Chondrocyte (in vitro differentiated cells): ENCODE results near the gene ATP5PD. TPM values are rescaled to one million over a fixed set of nuclear protein-coding genes. Genes with fewer than 3 reads are reported as not detected.
"Not testable (repeated sequence)": the region's sequence is repeated elsewhere in the genome, so short reads cannot be mapped to it uniquely, and the experiment has no call there.

ENCODE experiments used
- DNase-seq: peaks from one replicate; pipeline ENCODE4 v3.0.0; 2021; ENCODE audit warnings: mixed read lengths, low spot score
- H3K27ac Mint-ChIP-seq: one replicate; pipeline ENCODE4 v1.8.0; 2021; ENCODE audit warnings: mild to moderate bottlenecking, moderate library complexity, mixed read lengths; ENCODE audit not compliant: unreplicated experiment
- H3K27me3 Mint-ChIP-seq: 2 replicates; pipeline ENCODE4 v1.8.0; 2021; ENCODE audit warnings: low read depth, mixed read lengths
- H3K36me3 Mint-ChIP-seq: 2 replicates; pipeline ENCODE4 v1.8.0; 2021; ENCODE audit warnings: low read depth, mixed read lengths
- H3K4me1 Mint-ChIP-seq: 2 replicates; pipeline ENCODE4 v1.8.0; 2021; ENCODE audit warnings: low read depth, mild to moderate bottlenecking, mixed read lengths
- H3K4me3 Mint-ChIP-seq: one replicate; pipeline ENCODE4 v1.8.0; 2021; ENCODE audit warnings: mild to moderate bottlenecking, moderate library complexity, mixed read lengths; ENCODE audit not compliant: unreplicated experiment
- H3K9me3 Mint-ChIP-seq: 2 replicates; pipeline ENCODE4 v1.8.0; 2021; ENCODE audit warnings: low read depth, mixed read lengths
- CTCF ChIP-seq: fragments of 200-600 bp; sonication (generic); IDR thresholded peaks from 2 replicates; pipeline ENCODE4 v1.5.0; 2021; ENCODE audit warnings: antibody characterized with exemption, mild to moderate bottlenecking, moderate library complexity
- total RNA-seq: library from RNA; stranded (reverse); gene quantifications from 3 replicates; pipeline ENCODE4 v1.2.1, GENCODE V29; 2021

Gene ATP5PD
- total RNA-seq, 1 donor from 2014 or later, result 183 TPM

- Mint-ChIP-seq H3K27ac (no peak overlapping the region), H3K27me3 (no peaks in the 10 kb centered on the region)
- DNase-seq, result no peak
These were observed 27.8 kb upstream of the ATP5PD start for GRCh38 chr17:75074532-75074931.

GRCh38 chr17:75073618-75074047 is 26.9 kb upstream of the ATP5PD start:
- no peaks in the 10 kb centered on the region for H3K36me3 Mint-ChIP-seq
- DNase-seq, result no peak
- H3K9me3 Mint-ChIP-seq, result no peaks in the 10 kb centered on the region
- peaks cover 12% of the 10 kb centered on the region for H3K4me1 Mint-ChIP-seq
- H3K27ac Mint-ChIP-seq, result no peak overlapping the region
- no peaks in the 10 kb centered on the region for H3K27me3 Mint-ChIP-seq
- H3K4me3 Mint-ChIP-seq, result no peak overlapping the region
- no peak for TF ChIP-seq CTCF

More at GRCh38 chr17:75074532-75074931, 27.8 kb upstream of the ATP5PD start:
- Mint-ChIP-seq H3K4me3 (no peak overlapping the region), H3K36me3 (no peaks in the 10 kb centered on the region), H3K4me1 (peaks cover 21% of the 10 kb centered on the region), H3K9me3 (no peaks in the 10 kb centered on the region)
- no peak for TF ChIP-seq CTCF

GRCh38 chr17:75072909-75073308 is 26.1 kb upstream of the ATP5PD start:
- H3K9me3 Mint-ChIP-seq, H3K4me3 Mint-ChIP-seq, H3K27me3 Mint-ChIP-seq, H3K4me1 Mint-ChIP-seq, H3K27ac Mint-ChIP-seq, DNase-seq, H3K36me3 Mint-ChIP-seq: not testable (repeated sequence)

GRCh38 chr17:75071478-75072271 is 24.9 kb upstream of the ATP5PD start:
- H3K27ac Mint-ChIP-seq, H3K36me3 Mint-ChIP-seq, H3K4me1 Mint-ChIP-seq, H3K4me3 Mint-ChIP-seq, H3K27me3 Mint-ChIP-seq, H3K9me3 Mint-ChIP-seq: not testable (repeated sequence)
- DNase-seq, result peak; percentile 3

- Mint-ChIP-seq H3K4me1 (peaks cover 7% of the 10 kb centered on the region), H3K9me3 (no peaks in the 10 kb centered on the region), H3K27me3 (no peaks in the 10 kb centered on the region), H3K4me3 (no peak overlapping the region), H3K27ac (no peak overlapping the region), H3K36me3 (no peaks in the 10 kb centered on the region)
- DNase-seq, result peak; percentile 30
- TF ChIP-seq CTCF, result peak; percentile 77
These were observed 23.0 kb upstream of the ATP5PD start for GRCh38 chr17:75069783-75070182.

GRCh38 chr17:75068750-75069149 is 22.0 kb upstream of the ATP5PD start:
- H3K4me1 Mint-ChIP-seq, result peaks cover 7% of the 10 kb centered on the region
- no peak overlapping the region for H3K4me3 Mint-ChIP-seq
- H3K36me3 Mint-ChIP-seq, result peaks cover 4% of the 10 kb centered on the region
- H3K9me3 Mint-ChIP-seq, result no peaks in the 10 kb centered on the region
- TF ChIP-seq CTCF, result no peak
- no peaks in the 10 kb centered on the region for H3K27me3 Mint-ChIP-seq
- H3K27ac Mint-ChIP-seq, result no peak overlapping the region
- DNase-seq, result no peak
